DMS53 (cell line): ENCODE data around the gene DUSP3.
A peak's percentile ranks its signal among the peaks of the same experiment; 100 is the strongest.

Source experiments
- DNase-seq: peaks from one replicate; lab custom pipeline; 2025; lab: John Stamatoyannopoulos, UW

The DUSP3 gene

GRCh38 chr17:43769426-43769825 is 9.4 kb downstream of the DUSP3 start:
- DNase-seq, result no peak

GRCh38 chr17:43768943-43769342 is 9.8 kb downstream of the DUSP3 start:
- no peak for DNase-seq

DNA sequence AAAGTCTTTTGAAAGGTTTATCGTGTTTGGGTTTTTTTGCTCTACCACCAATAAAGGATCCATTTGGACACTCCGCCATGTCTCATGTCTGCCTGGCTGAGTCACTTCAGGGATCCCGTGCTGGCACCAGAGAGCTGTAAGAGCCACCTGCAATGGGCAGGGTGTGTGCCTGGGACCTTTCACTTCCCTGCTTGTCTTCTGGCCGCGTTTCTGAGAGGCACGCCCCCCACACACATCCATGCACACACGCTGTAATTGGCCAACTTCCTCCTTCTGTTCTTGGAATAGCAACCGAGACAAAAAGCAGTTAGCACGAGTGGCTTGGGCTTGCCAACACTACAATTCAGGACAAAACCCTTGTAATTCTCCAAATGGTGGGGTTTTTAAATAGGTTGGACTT is 10.4 kb downstream of the DUSP3 start:
- no peak for DNase-seq

DNA sequence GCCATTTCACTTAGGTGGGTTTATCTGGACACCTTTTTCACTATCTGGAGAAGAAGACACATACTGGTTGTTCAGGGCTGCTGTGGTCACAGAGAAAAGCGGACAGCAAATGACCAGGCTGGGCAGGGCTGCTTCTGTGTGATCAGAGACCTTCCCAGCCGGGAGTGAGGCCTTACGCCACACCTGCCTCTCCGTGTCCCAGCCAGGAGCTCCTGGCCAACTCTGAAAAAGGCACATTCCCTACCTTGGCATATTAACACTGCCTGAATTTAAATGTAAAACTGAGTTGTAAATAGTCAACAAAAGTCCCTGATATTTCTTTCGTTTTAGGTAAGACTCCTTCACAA is 11.1 kb downstream of the DUSP3 start:
- no peak for DNase-seq

- no peak for DNase-seq
Observed at GRCh38 chr17:43767053-43767712, 11.6 kb downstream of the DUSP3 start.

GRCh38 chr17:43766413-43767052 is 12.2 kb downstream of the DUSP3 start:
- peak; percentile 79 for DNase-seq

- DNase-seq, result peak; percentile 96
Observed at GRCh38 chr17:43760254-43760852, 18.4 kb downstream of the DUSP3 start.

- peak; percentile 53 for DNase-seq
Observed at GRCh38 chr17:43759836-43760235, 18.9 kb downstream of the DUSP3 start.

GRCh38 chr17:43758497-43759174 is 20.1 kb downstream of the DUSP3 start, which contains the start of gene SOST:
TSS of gene SOST (minus strand) at chr17:43758791. CDS start at chr17:43758741, 50 bp downstream.
- DNase-seq, result no peak

DNA sequence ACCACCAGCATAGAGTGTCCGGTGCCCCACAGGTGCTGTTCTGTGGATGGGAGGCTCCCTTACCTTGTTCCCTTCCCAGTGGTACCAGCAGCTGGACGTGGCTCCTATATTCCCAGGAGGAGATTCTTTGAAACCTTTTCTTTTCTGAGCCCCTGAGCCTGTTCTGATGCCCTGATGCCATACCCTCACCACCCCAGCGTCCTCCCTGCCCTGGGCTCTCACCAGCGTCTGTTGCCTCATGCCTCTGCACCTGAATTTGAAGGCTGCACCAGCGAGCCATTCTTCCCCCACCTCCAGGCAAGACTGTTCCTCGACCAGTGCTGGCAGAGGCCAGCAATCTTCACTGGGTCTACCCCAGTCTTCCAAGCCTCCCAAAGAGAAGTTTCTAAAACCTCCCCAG is 20.7 kb downstream of the DUSP3 start:
- DNase-seq, result no peak

- no peak for DNase-seq
Observed at GRCh38 chr17:43757171-43757660, 21.6 kb downstream of the DUSP3 start.

DNA sequence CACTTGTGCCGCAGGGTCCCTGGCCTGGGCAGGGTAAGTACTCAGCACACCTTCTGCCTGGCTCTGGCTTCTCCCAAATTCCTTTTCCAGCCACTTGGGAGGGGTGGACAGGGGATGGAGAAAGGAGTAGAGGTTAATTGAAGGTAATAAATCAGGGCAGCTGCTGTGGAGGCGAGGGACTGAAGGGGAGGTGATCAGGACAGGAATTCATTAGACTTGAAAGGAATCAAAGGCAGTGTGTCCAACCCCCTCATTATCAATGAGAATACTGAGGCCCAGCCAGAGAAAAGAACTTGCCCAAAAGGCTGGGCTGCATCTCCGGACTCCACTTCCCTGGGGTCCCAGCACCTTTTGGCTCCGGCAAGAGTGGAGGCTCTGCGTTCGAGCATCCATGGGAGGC is 22.6 kb downstream of the DUSP3 start:
- no peak for DNase-seq

DNA sequence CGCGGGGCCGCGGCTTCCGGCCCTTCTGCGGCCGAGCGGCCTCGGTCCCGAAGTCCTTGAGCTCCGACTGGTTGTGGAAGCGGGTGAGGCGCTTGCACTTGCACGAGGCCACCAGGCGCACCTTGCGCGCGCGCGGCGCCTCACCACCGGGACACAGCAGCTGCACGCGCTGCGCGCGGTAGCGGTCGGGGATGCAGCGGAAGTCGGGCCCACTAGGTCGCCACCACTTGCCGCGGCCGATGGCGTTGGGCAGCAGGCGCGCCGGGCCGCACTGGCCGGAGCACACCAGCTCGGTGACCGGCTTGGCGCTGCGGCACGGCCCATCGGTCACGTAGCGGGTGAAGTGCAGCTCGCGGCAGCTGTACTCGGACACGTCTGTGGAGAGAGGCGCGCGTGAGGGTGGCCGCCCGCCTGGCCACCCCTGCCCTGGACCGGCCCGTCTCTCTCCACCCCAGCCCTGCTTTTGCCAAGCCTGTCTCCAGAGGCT is 23.3 kb downstream of the DUSP3 start:
- peak; percentile 93 for DNase-seq

DNA sequence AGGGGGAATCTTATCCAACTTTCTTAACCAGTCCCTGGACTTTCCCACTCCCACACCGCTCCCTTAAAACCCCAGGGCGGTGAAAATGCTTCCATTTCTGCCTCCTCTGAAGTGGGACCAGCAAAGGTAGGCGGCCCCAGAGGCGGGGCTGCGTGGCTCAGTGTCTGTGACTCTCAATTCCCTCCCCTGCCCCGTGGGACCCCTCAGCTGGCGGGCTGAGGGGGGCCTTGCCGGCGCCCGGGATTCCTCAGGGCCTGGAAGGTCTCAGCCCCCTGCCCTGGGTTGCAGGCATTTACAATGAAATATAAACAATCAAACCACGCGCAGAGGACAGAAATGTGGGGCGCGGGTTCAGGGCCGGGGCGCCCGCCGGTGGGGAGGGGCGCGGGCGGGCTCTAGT is 23.8 kb downstream of the DUSP3 start:
- no peak for DNase-seq

DNA sequence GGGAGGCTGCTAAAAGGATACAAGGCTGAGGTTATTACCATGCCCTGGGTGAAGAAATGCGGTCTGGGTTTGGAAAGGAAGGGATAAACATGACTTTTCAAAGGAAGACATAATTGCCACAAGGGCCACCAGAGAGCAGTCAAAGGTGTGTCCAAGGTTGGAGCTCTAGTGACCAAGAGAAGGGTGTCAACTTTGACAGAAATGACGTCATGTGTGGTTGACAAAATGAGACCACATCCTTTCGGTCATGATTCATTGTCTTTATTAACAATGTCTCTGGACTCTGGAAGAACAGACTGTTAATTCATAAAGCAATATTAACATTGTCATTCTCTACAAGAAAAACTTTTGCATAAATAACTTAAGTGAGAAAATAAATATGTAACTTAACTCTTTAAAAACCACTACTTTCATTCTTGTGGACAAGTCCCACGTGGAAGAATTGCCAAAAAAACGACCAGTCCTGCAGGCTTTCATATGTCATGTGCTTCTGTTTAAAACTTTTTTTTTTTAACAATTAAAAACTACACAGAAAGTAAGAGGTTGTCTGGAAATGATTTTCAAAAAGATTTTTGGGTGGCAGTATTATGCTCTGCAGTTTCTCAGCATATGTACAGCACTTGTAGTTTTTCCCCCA is 25.2 kb downstream of the DUSP3 start:
- no peak for DNase-seq

GRCh38 chr17:43750153-43750552 is 28.6 kb downstream of the DUSP3 start:
- no peak for DNase-seq

DNA sequence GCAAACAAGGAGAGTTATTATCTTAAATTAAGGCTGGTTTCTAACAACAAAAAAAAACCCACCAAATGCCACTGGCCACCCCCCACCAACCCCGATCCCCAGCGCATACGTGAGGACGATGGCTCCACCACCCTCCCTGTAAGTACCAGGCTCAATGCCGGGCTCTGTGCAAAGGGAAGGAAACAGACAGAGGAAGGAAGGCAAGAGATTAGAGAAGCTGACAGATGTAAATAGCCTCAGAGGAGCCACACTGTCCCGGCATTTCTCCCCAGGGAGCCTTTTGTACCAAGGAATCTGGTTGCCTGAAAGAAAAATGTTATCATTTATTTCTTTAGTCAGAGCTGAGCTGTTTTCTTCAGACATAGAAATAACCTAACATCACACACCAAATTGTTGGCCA is 33.2 kb downstream of the DUSP3 start:
- no peak for DNase-seq

DNA sequence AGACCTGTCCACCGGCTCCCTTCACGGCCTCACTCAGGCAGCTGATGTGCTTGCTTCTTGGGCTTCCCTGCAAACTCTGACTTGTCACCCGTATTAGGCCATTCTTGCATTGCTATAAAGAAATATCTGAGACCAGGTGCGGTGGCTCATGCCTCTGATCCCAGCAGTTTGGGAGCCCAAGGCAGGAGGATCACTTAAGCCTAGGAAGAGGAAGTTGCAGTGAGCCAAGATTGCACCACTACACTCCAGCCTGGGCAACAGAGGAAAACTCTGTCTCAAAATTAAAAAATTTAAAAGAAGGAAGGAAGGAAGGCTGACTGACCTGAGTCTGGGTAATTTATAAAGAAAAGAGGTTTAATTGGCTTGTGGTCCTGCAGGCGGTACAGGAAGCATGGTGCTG is 37.1 kb downstream of the DUSP3 start:
- DNase-seq, result no peak

DNA sequence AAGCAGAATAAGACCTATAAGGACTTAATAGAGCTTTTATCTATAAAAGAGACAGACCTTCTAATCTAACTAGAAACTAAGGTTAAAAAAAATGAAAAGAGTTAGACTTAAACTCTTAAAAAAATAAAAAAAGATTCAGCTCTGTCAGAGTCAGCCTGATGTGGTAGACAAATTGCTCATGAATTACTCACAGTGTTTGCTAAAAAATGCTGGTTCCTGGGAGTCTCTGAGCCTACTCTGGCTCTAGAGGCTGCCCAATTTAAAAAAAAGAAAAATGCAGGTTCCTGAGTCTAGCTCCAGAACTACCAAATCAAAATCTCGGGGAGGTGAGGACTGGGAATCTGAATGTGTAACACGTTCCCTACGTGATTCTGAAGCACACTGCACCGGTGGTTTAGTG is 38.2 kb downstream of the DUSP3 start:
- DNase-seq, result no peak

- no peak for DNase-seq
Observed at GRCh38 chr17:43737722-43738121, 41.1 kb downstream of the DUSP3 start.

DNA sequence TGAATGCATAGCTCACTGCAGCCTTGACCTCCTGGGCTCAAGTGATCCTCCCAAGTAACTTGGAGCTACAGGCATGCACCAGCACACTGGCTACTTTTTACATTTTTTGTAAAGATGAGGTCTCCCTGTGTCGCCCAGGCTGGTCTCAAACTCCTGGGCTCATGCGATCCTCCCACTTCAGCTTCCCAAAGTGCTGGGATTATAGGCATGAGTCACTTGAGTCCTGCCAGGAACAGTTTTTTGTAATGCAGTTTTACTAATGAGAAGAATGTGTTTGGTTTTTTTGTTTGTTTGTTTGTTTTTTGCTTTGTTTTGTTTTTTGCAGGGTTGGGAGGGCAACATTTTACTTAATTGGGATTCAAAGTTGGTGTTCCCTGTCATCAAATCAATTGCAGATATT is 42.4 kb downstream of the DUSP3 start:
- DNase-seq, result no peak

GRCh38 chr17:43734376-43734775 is 44.4 kb downstream of the DUSP3 start:
- DNase-seq, result no peak
